ENCODE results near the gene TJP3.
A peak's percentile ranks its signal among the peaks of the same experiment; 100 is the strongest.
"Not testable (repeated sequence)": the region's sequence is repeated elsewhere in the genome, so short reads cannot be mapped to it uniquely, and the experiment has no call there.

Gene TJP3

GRCh38 chr19:3748965-3749364 lies 40.8 kb downstream of the TJP3 start:
- Histone ChIP-seq H3K4me3 (ENCODE audit: low read length) (no peak overlapping the region), H3K9me3 (ENCODE audit: control insufficient read depth, insufficient read depth, low read length) (no peaks in the 10 kb centered on the region), H3K27ac (ENCODE audit: low read length) (no peak overlapping the region), H3K4me1 (ENCODE audit: control insufficient read depth, insufficient read depth, low read length) (no peaks in the 10 kb centered on the region), H3K27me3 (ENCODE audit: control insufficient read depth, insufficient read depth, low read length) (no peaks in the 10 kb centered on the region), H3K36me3 (ENCODE audit: control insufficient read depth, insufficient read depth, low read length) (peaks cover 21% of the 10 kb centered on the region)
- WGBS (ENCODE audit: insufficient coverage, insufficient read length), result no CpG with 5 or more reads among the region's 8 CpGs
- DNase-seq (ENCODE audit: low read depth, low spot score), result no peak

GRCh38 chr19:3750211-3750610 lies 42.0 kb downstream of the TJP3 start:
- Histone ChIP-seq H3K4me3 (ENCODE audit: low read length) (no peak overlapping the region), H3K36me3 (ENCODE audit: control insufficient read depth, insufficient read depth, low read length) (peaks cover 21% of the 10 kb centered on the region), H3K27me3 (ENCODE audit: control insufficient read depth, insufficient read depth, low read length) (no peaks in the 10 kb centered on the region), H3K27ac (ENCODE audit: low read length) (no peak overlapping the region), H3K4me1 (ENCODE audit: control insufficient read depth, insufficient read depth, low read length) (no peaks in the 10 kb centered on the region), H3K9me3 (ENCODE audit: control insufficient read depth, insufficient read depth, low read length) (no peaks in the 10 kb centered on the region)
- no CpG with 5 or more reads among the region's 2 CpGs for WGBS (ENCODE audit: insufficient coverage, insufficient read length)
- no peak for DNase-seq (ENCODE audit: low read depth, low spot score)

GRCh38 chr19:3751236-3751635 lies 43.1 kb downstream of the TJP3 start:
- no peak overlapping the region for H3K27ac ChIP-seq (ENCODE audit: low read length)
- WGBS (ENCODE audit: insufficient coverage, insufficient read length), result no CpG with 5 or more reads among the region's 30 CpGs
- H3K4me3 ChIP-seq (ENCODE audit: low read length), result no peak overlapping the region
- H3K27me3 ChIP-seq (ENCODE audit: control insufficient read depth, insufficient read depth, low read length), result no peaks in the 10 kb centered on the region
- H3K9me3 ChIP-seq (ENCODE audit: control insufficient read depth, insufficient read depth, low read length), result no peaks in the 10 kb centered on the region
- H3K4me1 ChIP-seq (ENCODE audit: control insufficient read depth, insufficient read depth, low read length), result no peaks in the 10 kb centered on the region
- no peak for DNase-seq (ENCODE audit: low read depth, low spot score)
- peaks cover 21% of the 10 kb centered on the region for H3K36me3 ChIP-seq (ENCODE audit: control insufficient read depth, insufficient read depth, low read length)

GRCh38 chr19:3752492-3752891 lies 44.3 kb downstream of the TJP3 start:
- no CpG with 5 or more reads among the region's 25 CpGs for WGBS (ENCODE audit: insufficient coverage, insufficient read length)
- Histone ChIP-seq H3K27ac (ENCODE audit: low read length) (no peak overlapping the region), H3K4me3 (ENCODE audit: low read length) (no peak overlapping the region), H3K9me3 (ENCODE audit: control insufficient read depth, insufficient read depth, low read length) (no peaks in the 10 kb centered on the region), H3K4me1 (ENCODE audit: control insufficient read depth, insufficient read depth, low read length) (no peaks in the 10 kb centered on the region), H3K36me3 (ENCODE audit: control insufficient read depth, insufficient read depth, low read length) (peaks cover 21% of the 10 kb centered on the region), H3K27me3 (ENCODE audit: control insufficient read depth, insufficient read depth, low read length) (no peaks in the 10 kb centered on the region)
- DNase-seq (ENCODE audit: low read depth, low spot score), result no peak

GRCh38 chr19:3753631-3754410 lies 45.6 kb downstream of the TJP3 start:
- no peak overlapping the region for H3K27ac ChIP-seq (ENCODE audit: low read length)
- no peaks in the 10 kb centered on the region for H3K27me3 ChIP-seq (ENCODE audit: control insufficient read depth, insufficient read depth, low read length)
- peaks cover 21% of the 10 kb centered on the region for H3K36me3 ChIP-seq (ENCODE audit: control insufficient read depth, insufficient read depth, low read length)
- H3K4me1 ChIP-seq (ENCODE audit: control insufficient read depth, insufficient read depth, low read length), result no peaks in the 10 kb centered on the region
- H3K9me3 ChIP-seq (ENCODE audit: control insufficient read depth, insufficient read depth, low read length), result no peaks in the 10 kb centered on the region
- DNase-seq (ENCODE audit: low read depth, low spot score), result no peak
- no peak overlapping the region for H3K4me3 ChIP-seq (ENCODE audit: low read length)
- WGBS (ENCODE audit: insufficient coverage, insufficient read length), result no CpG with 5 or more reads among the region's 51 CpGs

GRCh38 chr19:3757705-3758104 lies 49.5 kb downstream of the TJP3 start:
- not testable (repeated sequence) for H3K4me1 ChIP-seq (ENCODE audit: control insufficient read depth, insufficient read depth, low read length); DNase-seq (ENCODE audit: low read depth, low spot score); H3K4me3 ChIP-seq (ENCODE audit: low read length); H3K36me3 ChIP-seq (ENCODE audit: control insufficient read depth, insufficient read depth, low read length); H3K9me3 ChIP-seq (ENCODE audit: control insufficient read depth, insufficient read depth, low read length); H3K27me3 ChIP-seq (ENCODE audit: control insufficient read depth, insufficient read depth, low read length); H3K27ac ChIP-seq (ENCODE audit: low read length)
- WGBS (ENCODE audit: insufficient coverage, insufficient read length), result no CpG with 5 or more reads among the region's 7 CpGs

GRCh38 chr19:3758297-3758696 lies 50.1 kb downstream of the TJP3 start:
- not testable (repeated sequence) for H3K27me3 ChIP-seq (ENCODE audit: control insufficient read depth, insufficient read depth, low read length); DNase-seq (ENCODE audit: low read depth, low spot score); H3K9me3 ChIP-seq (ENCODE audit: control insufficient read depth, insufficient read depth, low read length); H3K4me3 ChIP-seq (ENCODE audit: low read length); H3K36me3 ChIP-seq (ENCODE audit: control insufficient read depth, insufficient read depth, low read length); H3K27ac ChIP-seq (ENCODE audit: low read length); H3K4me1 ChIP-seq (ENCODE audit: control insufficient read depth, insufficient read depth, low read length)
- no CpG with 5 or more reads among the region's 13 CpGs for WGBS (ENCODE audit: insufficient coverage, insufficient read length)

- no peaks in the 10 kb centered on the region for H3K27me3 ChIP-seq (ENCODE audit: control insufficient read depth, insufficient read depth, low read length)
- no peak for DNase-seq (ENCODE audit: low read depth, low spot score)
- no peaks in the 10 kb centered on the region for H3K9me3 ChIP-seq (ENCODE audit: control insufficient read depth, insufficient read depth, low read length)
- no peaks in the 10 kb centered on the region for H3K4me1 ChIP-seq (ENCODE audit: control insufficient read depth, insufficient read depth, low read length)
- H3K4me3 ChIP-seq (ENCODE audit: low read length), result no peak overlapping the region
- no CpG with 5 or more reads among the region's 19 CpGs for WGBS (ENCODE audit: insufficient coverage, insufficient read length)
- no peak overlapping the region for H3K27ac ChIP-seq (ENCODE audit: low read length)
- no peaks in the 10 kb centered on the region; the same call in 1 of the 2 replicates for H3K36me3 ChIP-seq (ENCODE audit: control insufficient read depth, insufficient read depth, low read length)
Observed at GRCh38 chr19:3759482-3760254, 51.5 kb downstream of the TJP3 start.

- no peak for DNase-seq (ENCODE audit: low read depth, low spot score)
- Histone ChIP-seq H3K4me1 (ENCODE audit: control insufficient read depth, insufficient read depth, low read length) (no peaks in the 10 kb centered on the region), H3K27ac (ENCODE audit: low read length) (no peak overlapping the region), H3K27me3 (ENCODE audit: control insufficient read depth, insufficient read depth, low read length) (no peaks in the 10 kb centered on the region), H3K9me3 (ENCODE audit: control insufficient read depth, insufficient read depth, low read length) (no peaks in the 10 kb centered on the region), H3K36me3 (ENCODE audit: control insufficient read depth, insufficient read depth, low read length) (peaks cover 3% of the 10 kb centered on the region), H3K4me3 (ENCODE audit: low read length) (peak overlapping the region; percentile 93)
- no CpG with 5 or more reads among the region's 7 CpGs for WGBS (ENCODE audit: insufficient coverage, insufficient read length)
Observed at GRCh38 chr19:3760871-3761361, 52.7 kb downstream of the TJP3 start.

- WGBS (ENCODE audit: insufficient coverage, insufficient read length), result no CpG with 5 or more reads among the region's 45 CpGs
- H3K4me3 ChIP-seq (ENCODE audit: low read length), result peak within 1 kb of the TSS; percentile 97
- no peaks in the 10 kb centered on the region for H3K9me3 ChIP-seq (ENCODE audit: control insufficient read depth, insufficient read depth, low read length)
- no peaks in the 10 kb centered on the region for H3K4me1 ChIP-seq (ENCODE audit: control insufficient read depth, insufficient read depth, low read length)
- H3K27ac ChIP-seq (ENCODE audit: low read length), result no peak within 1 kb of the TSS
- peaks cover 4% of the 10 kb centered on the region for H3K36me3 ChIP-seq (ENCODE audit: control insufficient read depth, insufficient read depth, low read length)
- H3K27me3 ChIP-seq (ENCODE audit: control insufficient read depth, insufficient read depth, low read length), result no peaks in the 10 kb centered on the region
- peak; percentile 75 for DNase-seq (ENCODE audit: low read depth, low spot score)
Observed at GRCh38 chr19:3761382-3762129, 53.4 kb downstream of the TJP3 start, which contains the start of gene APBA3. APBA3 (minus strand) TSS chr19:3761692; CDS start chr19:3760264, 1,428 bp downstream.
